SW 1271 (cell line): ENCODE measurements around the gene KLF18.
"Not testable (repeated sequence)": the region's sequence is repeated elsewhere in the genome, so short reads cannot be mapped to it uniquely, and the experiment has no call there.

Experiments used
- DNase-seq, 2 experiments: peaks; one replicate each; lab custom pipeline; 2025; lab: John Stamatoyannopoulos, UW

Gene KLF18

GRCh38 chr1:44120398-44120949 is 21.0 kb downstream of the KLF18 start:
- DNase-seq, result no peak

- no peak for DNase-seq
These were observed 21.9 kb downstream of the KLF18 start for GRCh38 chr1:44119525-44119924.

- no peak for DNase-seq
These were observed 22.7 kb downstream of the KLF18 start, which contains the start of gene KLF17 for GRCh38 chr1:44118682-44119081. Gene KLF17, plus strand, starts transcription at chr1:44118821. Its CDS starts 87 bp downstream, at chr1:44118908.

DNA sequence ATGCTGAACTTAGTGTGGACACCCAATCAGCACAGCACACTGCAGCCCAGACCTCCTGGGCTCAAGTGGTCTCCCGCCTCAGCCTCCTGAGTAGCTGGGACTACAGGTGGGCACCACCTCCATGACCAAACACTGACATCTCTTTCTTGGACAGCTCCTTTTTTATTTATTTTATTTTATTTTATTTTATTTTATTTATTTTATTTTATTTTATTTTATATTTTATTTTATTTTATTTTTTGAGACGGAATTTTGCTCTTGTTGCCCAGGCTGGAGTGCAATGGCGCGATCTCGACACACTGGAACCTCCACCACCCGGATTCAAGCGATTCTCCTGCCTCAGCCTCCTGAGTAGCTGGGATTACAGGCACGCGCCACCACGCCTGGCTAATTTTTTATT is 24.2 kb downstream of the KLF18 start:
- not testable (repeated sequence) for DNase-seq

DNA sequence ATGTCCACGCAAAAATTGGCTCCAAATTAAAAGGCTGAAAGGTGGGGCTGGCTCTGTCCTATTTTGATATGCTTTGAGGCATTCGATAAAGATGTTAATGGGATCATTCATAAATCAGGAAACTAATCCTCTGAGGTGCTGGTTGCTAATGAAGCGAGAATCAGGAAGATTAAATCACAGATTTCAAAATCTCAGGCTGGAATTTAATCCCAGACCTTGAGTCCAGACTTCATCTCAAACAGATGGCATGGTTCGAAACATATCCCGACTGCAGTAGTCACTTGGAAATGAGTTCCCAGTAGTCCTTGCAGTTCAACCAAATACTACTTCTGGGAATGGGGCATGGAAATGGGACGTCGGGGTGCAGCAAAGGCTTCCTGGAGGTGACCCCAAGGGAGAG is 27.3 kb downstream of the KLF18 start:
- no peak for DNase-seq

DNA sequence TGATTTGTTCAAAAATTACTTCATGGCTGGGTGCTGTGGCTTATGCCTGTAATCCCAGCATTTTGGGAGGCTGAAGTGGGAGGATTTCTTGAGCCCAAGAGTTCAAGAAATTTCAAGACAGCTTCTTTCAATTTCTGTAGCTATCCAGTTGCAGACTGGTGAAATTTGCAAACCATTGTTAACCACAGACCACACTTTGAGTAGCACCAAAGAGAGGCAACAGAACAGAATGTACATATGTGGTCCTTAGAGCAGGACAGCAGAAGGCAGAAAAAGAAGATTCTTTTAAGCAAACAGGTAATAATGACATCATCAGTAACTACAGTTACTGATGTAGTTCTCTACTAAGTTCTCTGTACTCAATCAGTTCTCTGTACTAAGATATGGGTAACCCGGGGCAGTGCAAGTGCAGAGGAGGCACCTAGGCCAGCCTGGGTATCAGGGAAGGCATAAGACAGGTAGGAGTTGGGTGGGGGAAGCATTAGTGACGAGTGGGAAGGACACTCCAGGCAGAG is 28.3 kb downstream of the KLF18 start:
- no peak for DNase-seq

GRCh38 chr1:44112486-44112885 is 28.9 kb downstream of the KLF18 start:
- no peak for DNase-seq

GRCh38 chr1:44111861-44112260 is 29.6 kb downstream of the KLF18 start:
- DNase-seq, result no peak

- DNase-seq, result no peak
These were observed 30.5 kb downstream of the KLF18 start for GRCh38 chr1:44110916-44111315.

DNA sequence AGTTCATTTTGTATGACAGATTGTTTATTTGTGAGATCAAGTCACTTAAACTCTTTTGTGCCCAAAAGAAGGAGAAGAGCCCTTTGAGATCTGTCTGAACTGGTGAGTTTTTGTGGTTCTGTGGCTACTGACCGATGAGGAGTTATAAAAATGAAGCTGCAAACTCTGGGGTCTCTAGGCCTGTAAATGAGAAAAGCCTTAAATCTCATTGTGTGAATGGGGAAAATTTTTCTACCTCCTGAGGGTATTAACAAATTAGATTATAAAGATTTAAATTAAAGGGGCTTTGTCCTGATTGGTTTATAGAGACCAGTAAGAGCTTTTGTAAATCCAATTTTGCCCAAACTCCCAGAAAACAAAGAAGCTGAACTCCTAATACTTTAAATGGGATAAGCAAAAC is 32.5 kb downstream of the KLF18 start:
- no peak for DNase-seq

- no peak for DNase-seq
These were observed 33.2 kb downstream of the KLF18 start for GRCh38 chr1:44108241-44108640.

DNA sequence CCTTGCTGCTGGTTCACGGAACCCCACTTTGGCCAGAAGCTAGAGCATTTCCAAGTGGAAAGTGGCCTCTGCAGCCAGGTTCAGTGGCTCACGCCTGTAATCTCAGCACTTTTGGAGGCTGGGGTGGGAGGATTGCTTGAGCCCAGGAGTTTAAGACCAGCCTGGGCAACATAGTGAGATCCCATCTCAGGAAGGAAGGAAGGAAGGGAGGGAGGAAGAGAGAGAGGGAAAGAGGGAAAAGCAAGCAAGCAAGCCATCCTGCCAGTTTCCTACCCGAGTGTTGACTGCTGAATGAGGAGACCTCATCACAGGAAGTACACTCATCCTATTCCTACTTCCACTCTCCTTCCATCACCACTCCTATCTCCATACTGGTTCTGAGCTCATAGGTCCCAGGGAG is 35.6 kb downstream of the KLF18 start:
- DNase-seq, result no peak

DNA sequence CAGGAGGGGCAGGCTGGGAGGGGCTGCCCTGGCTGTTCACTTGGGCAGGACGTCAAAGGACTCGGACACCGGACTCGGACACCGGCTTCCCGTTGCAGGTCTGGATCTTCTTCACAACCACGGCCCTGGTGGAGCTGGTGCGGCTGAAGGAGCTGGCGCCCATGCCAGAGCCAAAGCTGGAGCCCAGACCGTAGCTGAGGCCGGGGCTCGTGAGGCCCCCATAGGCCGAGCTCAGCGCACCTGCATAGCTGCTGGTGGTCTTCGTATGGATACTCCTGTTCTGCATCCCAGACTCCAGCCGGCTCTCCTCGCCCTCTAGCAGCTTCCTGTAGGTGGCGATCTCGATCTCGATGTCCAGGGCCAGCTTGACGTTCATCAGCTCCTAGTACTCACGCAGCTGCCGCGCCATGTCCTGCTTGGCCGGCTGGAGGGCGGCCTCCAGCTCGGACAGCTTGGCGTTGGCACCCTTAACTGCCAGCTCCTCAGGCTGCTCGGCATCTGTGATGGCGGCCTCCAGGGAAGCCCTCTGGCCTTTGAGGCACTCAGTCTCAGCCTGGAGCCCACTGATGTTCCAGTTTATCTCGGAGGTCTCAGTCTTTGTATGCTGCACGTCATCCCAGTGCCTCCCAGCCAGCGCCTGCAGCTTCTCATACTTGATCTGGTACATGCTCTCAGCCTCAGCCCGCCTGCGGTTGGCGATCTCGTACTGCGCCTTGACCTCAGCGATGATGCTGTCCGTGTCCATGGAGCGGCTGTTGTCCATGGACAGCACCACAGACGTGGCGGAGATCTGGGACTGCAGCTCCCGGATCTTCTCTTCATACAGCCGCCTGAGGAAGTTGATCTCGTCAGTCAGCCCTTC is 37.9 kb downstream of the KLF18 start:
- no peak for DNase-seq

DNA sequence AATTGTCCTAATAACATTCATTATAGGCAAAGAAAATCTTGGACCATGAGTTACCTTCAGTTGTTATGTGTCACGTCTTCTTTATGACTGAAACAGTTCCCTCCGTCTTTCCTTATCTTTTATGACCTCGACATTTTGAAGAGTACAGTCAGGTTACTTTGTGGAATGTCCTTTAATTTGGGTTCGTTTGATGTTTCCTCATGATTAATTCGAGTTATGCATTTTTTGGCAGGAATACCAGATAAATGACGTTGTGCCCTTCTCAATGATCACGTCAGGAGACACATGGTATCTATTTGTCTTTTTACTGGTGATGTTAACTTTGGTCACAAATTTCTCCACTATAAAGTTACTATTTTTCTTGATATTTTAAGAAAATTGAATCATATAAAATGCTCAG is 40.1 kb downstream of the KLF18 start:
- DNase-seq, result no peak

GRCh38 chr1:44100183-44100868 is 41.1 kb downstream of the KLF18 start:
- no peak for DNase-seq

GRCh38 chr1:44094047-44094446 is 47.4 kb downstream of the KLF18 start:
- no peak for DNase-seq

DNA sequence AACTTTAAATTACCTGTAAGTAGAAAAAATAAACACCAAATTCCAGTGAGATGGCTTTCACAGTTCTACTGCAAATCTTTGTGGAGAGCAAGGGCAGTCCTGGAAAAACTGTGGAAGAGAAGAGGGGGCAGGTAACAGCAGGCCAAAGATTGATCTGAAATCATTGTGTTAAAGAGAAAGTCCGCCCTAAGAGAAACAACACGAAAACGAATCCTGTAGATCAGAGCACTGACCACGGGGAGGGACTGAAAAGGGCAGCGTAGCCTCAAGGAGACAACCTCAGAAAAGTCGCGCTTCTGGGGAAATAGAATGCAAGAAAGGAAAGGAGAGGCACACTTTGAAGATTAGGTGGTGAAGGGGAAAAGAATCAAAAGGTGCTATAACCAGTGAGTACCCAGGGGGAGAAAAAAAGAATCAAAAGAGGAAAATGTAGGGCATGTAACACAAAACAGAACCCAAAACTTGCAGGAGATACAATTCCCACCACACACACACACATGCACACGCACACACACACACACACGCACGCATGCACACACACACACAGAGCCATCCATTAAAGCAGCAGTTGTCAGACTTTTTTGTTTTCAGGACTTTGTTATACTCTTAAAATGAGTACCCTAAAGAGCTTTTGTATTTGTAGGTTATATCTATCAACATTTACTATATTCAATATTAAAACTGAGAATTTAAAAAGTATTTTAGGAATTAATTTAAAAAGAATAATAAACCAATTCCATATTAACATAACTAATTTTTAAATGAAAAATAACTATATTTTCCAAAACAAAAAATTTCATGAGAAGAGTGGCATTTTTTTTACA is 50.8 kb downstream of the KLF18 start:
- no peak for DNase-seq

GRCh38 chr1:44089371-44090048 is 51.9 kb downstream of the KLF18 start:
- no peak for DNase-seq
